Measurements from ENCODE around the gene OR52H1.
"Not testable (repeated sequence)": the region's sequence is repeated elsewhere in the genome, so short reads cannot be mapped to it uniquely, and the experiment has no call there.

Gene OR52H1

DNA sequence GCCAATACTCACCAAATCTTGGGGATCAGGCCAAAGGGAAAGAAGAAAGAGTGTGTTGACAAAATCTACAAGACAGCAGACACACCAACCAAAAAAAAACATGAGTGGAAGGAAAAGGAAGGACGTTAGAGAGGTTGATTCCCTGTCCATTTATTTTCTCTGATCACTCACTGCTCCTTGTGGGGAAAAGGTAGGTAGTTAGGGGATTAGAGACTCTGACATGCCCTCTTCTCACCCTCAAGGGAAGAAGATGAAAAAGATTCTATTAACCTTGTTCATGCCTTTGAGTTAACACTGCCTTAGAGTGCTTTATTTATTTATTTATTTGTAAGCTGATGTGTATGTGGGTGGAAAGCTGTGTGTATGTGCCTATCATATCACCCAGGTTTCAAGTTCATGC lies at the start of gene OR52H1:
TSS of gene OR52H1 (minus strand) at position 101 of the 400 bp plus-strand sequence. CDS start 3,035 bp downstream, outside the sequence.
- no peak for DNase-seq

DNA sequence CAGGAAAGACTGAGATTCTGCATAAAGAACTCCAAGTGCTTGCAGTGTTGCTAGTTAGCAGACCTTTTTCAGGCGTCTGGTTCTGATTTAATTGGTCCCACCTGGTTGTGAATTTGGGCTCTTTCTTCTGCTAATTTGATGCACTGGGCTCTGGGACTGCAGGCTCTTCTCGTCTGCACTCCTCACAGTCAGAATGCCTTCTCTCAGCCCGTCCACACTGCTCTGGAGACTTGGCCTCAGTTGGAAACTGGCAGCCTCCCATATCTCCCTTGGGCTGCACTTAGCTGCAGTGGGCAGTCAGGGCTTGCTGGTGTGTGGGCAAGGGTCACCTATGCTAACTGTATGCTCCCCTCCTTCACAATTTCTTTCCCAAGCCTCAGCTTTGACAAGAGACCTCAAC lies 49.6 kb upstream of the OR52H1 start:
- DNase-seq: no peak

DNA sequence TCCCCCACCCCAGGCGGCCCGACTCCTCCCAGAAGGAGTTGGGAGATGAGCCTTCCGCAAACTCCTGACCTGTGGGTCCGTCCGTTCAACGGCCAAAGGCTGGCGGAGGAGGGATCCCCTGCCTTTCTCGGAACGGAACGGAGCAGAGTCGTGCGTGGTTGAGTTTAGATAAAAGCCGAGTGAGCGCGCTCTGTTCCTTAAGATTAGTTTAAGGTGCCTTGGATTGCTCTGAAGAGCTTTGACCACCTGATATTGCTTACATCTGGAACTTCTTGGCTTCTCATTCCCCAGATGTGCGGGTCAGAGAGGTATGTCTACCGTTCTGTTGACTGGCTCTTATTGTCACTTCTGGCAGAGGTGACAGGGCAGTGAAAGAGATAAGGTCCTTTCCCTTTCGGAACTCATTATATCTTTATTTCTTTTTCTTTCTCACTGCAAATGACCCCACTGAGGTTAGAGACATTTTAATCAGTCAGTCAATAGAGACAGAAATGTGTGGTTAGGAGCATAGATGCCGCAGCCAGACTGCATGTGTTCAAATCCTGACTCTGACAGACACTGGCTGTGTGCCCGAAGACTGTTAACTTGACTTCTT lies 48.4 kb upstream of the OR52H1 start, which contains the start of gene TRIM6:
TSS of gene TRIM6 (plus strand) at position 31 of the 595 bp plus-strand sequence. CDS start at position 292, 261 bp downstream.
- DNase-seq: peak in 1 of 2 experiments; percentile 19

DNA sequence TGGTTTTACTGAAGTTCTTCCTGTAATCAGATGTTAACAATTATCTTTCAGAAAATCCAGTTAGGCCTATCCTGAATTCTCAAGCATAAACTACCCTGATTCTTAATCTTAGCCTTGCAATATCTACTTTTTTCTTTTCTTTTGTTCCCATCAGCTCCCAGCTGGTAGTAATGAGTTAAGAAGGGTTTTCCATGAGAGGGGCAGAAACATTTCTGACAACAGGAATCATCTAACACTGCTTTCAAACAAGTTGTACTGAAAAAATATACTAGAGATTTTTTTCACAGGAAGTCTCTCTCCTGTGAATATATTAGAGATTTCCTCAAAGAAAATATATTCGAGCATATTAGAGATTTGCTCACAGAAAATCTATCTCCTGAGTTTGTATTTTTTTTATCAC lies 44.8 kb upstream of the OR52H1 start:
- no peak for DNase-seq

- no peak for DNase-seq
These were observed 44.3 kb upstream of the OR52H1 start for GRCh38 chr11:5592615-5593014.

- no peak for DNase-seq
These were observed 43.3 kb upstream of the OR52H1 start for GRCh38 chr11:5591613-5592012.

GRCh38 chr11:5589906-5590305 lies 41.6 kb upstream of the OR52H1 start:
- not testable (repeated sequence) for DNase-seq

DNA sequence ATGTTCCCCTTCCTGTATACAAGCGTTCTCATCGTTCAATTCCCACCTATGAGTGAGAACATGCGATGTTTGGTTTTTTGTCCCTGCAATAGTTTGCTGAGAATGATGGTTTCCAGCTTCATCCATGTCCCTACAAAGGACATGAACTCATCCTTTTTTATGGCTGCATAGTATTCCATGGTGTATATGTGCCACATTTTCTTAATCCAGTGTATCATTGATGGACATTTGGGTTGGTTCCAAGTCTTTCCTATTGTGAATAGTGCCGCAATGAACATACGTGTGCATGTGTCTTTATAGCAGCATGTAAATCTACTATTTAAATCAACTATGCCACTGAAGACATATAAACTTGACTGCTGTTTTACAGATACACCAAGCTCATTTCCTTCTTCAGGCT lies 36.1 kb upstream of the OR52H1 start:
- DNase-seq: not testable (repeated sequence)

DNA sequence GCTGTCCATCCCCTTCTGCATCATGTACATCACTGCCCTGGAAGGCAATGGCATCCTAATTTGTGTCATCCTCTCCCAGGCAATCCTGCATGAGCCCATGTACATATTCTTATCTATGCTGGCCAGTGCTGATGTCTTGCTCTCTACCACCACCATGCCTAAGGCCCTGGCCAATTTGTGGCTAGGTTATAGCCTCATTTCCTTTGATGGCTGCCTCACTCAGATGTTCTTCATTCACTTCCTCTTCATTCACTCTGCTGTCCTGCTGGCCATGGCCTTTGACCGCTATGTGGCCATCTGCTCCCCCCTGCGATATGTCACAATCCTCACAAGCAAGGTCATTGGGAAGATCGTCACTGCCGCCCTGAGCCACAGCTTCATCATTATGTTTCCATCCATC lies 32.7 kb upstream of the OR52H1 start:
- DNase-seq: no peak

DNA sequence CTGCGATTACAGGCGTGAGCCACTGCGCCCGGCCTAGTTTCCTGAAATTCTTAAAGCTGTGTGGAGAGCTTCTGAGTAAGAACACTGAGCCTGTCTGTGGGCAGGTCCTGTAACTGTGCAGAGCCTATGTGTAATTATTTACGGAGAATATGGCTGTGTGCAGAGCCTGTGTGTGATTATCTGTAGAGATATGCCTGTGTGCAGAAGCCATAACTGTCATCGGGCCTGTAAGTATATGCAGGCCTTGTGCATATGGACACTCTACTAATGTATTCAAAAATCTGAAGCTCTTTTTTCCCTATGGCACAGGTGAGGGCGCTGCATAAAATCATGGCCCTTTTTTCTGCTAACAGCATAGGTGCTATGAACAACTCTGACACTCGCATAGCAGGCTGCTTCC lies 32.2 kb upstream of the OR52H1 start, which contains the start of gene OR52B6:
TSS of gene OR52B6 (plus strand) at position 301 of the 400 bp plus-strand sequence. CDS start at position 301, 0 bp downstream.
- DNase-seq: no peak

DNA sequence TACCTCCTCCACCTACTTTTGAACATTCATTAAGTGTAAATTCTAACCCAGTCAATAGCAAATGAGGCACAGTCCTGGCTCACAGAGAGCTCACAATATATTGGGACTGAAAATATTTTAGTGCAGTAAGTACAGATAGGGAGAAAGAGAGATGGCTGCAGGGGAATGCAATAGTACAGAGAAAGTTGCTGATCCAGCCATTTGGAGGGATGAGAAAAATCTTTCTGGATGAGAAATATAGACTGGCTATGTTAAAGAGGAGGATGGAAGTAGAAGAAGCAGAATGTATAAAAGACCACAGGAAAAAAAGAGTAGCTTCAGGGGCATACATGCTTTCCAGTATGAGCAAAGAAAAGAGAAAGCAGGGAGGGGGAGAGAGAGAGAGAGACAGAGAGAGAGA lies 28.8 kb upstream of the OR52H1 start:
- DNase-seq: no peak

GRCh38 chr11:5575152-5575551 lies 26.8 kb upstream of the OR52H1 start:
- DNase-seq: no peak

DNA sequence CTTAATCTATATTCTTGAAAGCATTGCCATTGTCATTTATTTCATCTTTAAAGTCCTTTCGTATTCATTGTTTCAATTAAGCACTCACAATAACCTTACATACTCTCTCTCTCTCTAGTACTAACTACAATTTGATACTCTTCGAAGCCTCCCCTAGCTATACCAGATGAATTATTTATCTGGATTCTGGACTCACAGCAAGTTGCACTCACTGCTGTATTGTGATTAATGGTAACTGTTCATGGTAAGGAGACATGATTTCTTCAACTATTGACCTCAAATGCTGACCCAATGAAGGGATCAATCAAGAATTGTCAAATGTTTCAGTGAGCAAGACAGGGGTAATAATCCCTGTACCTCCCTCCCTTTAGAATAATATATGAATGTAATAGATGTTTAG lies 26.3 kb upstream of the OR52H1 start:
- no peak for DNase-seq

DNA sequence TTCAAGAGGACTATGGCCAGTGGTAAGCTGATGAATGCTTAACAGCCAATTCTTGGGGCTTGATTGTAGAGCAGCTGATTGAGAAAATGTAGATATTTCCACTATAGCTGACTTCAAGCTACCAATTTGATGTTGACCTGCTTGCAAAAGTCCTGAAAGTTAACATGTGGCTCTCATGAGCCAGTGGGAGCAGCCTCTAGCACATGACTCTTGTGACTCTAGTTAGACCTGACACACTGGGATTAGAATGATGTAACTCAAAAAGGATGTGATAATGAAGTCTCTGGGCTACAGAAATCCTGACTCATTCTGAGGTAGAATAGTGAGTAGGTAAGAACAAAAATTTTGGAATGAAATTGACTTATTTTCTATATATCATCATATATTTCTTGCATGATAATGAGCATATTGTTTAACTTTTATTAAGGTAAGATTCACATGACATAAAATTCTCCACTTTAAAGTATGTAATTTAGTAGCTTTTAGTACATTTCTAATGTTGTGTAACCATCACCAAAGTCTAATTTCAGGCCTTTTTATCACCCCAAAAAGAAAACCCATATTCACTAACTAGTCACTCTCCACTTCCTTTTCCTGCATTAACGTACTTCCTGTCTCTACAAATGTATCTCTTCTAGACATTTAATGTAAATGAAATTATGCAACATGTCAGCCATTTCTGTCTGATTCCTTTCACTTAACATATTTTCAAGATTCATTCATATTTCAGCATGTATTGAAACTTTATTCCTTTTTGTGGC lies 16.1 kb upstream of the OR52H1 start:
- peak; percentile 26 to 35 for DNase-seq

DNA sequence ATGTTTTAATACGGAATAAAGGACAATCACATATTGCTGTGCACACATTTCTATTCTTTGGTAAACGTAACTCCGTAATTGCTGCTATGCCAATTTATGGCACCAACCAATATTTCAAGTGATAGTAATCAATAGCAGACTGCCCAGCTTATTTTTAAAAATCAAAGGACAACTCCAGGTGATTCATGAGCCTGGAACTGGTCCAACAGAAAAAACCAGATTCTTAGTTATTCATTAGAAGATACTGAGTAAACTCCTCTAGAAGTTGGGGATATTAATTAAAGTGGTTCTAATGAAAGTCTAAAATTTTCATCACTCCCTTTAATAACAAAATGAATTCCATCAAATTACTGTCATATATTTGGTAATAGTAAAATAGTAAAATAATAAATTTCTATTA lies 9.4 kb upstream of the OR52H1 start:
- DNase-seq: no peak

GRCh38 chr11:5556596-5557188 lies 8.4 kb upstream of the OR52H1 start:
- DNase-seq: no peak

- peak; percentile 30 to 38 for DNase-seq
These were observed 5.0 kb upstream of the OR52H1 start for GRCh38 chr11:5553343-5553742.

- no peak for DNase-seq
These were observed 2.2 kb upstream of the OR52H1 start for GRCh38 chr11:5550440-5551095.

DNA sequence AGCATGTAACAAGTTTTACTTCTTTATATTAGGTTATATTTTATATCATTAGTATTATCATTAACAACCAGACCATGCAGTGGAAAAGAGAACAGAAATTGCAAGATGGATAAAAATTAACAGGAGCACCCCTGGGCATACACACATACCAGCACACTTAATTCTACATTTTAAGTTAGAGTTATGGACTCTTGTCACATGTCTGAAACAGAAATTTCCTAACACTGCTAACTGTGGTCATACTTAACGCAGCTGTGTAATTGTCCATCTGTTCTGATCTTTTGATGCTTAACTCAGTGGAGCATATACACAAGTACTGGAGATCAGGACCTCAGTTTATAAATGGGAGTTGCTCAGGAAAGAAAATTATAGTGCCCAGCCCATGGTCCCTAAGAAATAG lies 358 bp downstream of the OR52H1 start:
- DNase-seq: no peak

GRCh38 chr11:5546457-5546856 lies 1.9 kb downstream of the OR52H1 start:
- DNase-seq: no peak

GRCh38 chr11:5541427-5541826 lies 6.9 kb downstream of the OR52H1 start:
- DNase-seq: no peak

DNA sequence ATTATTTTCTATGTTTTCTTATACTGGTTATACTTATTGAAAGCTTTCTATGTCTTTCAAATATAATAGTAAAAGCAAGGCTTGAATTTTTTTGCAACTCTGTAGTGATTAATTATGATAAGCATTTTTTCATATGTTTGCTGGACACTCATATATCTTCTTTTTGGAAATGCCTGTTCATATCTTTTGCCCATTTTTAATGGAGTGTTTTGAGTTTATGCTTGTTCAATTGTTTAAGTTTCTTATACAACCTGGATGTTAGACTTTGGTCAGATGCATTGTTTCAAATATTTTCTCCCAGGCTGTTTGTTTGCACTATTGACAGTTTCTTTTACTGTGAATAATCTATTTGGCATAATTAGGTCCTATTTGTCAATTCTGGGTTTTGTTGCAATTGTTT lies 11.9 kb downstream of the OR52H1 start:
- no peak for DNase-seq

GRCh38 chr11:5534046-5534445 lies 14.3 kb downstream of the OR52H1 start:
- DNase-seq: no peak
